Spleen (tissue), 7 donors: ENCODE data around the gene ACSF2.
"Not testable (repeated sequence)": the region's sequence is repeated elsewhere in the genome, so short reads cannot be mapped to it uniquely, and the experiment has no call there.

Experiments used
- CTCF ChIP-seq, 11 experiments: fragments of 200-600 bp in 7 of 11; fragments of 450-650 bp in 4 of 11; sonication (generic) in 4 of 11; IDR thresholded peaks in 8 of 11; conservative IDR thresholded peaks in 3 of 11; 1 replicate in 7 of 11; 2 replicates in 4 of 11; pipeline versions ENCODE4 v1.4.0 to v1.8.0; 2016 to 2021; ENCODE audit warnings: antibody characterized with exemption in 11 of 11, inconsistent platforms in 4 of 11, mild to moderate bottlenecking in 1 of 11
- POLR2A ChIP-seq, 3 donors: fragments of 450-650 bp; IDR thresholded peaks; one replicate each; pipeline ENCODE4 v1.5.1; 2017; ENCODE audit warnings: antibody characterized with exemption in 3 of 3, mild to moderate bottlenecking in 1 of 3
- POLR2AphosphoS5 ChIP-seq, 3 donors: sonication (generic); formaldehyde crosslinking; IDR thresholded peaks; one replicate each; pipeline ENCODE4 v1.5.1; 2017; ENCODE audit warnings: antibody characterized with exemption in 3 of 3
- donor health status: DM: no; HTN: no; CAD: no; lungs with moderate emphysema.
- donor health status: DM: no; HTN: no; CAD: no.
- donor health status: DM: no; HTN: no; CAD: no.

- not testable (repeated sequence) for TF ChIP-seq CTCF (IDR thresholded peaks at IDR 0.05 in 8 of 11, conservative IDR thresholded peaks at IDR 0.05 in 3 of 11); POLR2A (IDR thresholded peaks at IDR 0.05); POLR2AphosphoS5 (IDR thresholded peaks at IDR 0.05)
Measured at GRCh38 chr17:50472761-50473161, 46.7 kb downstream of the ACSF2 start.
